Ovary (tissue), 3 donors: ENCODE data around the gene KCTD19.

Source experiments
- CTCF ChIP-seq, 3 donors: fragments of 450-650 bp in 2 of 3; fragments of 200-600 bp in 1 of 3; IDR thresholded peaks; one replicate each; pipeline versions ENCODE4 v1.5.1 to v1.8.0; 2016 to 2022; ENCODE audit warnings: antibody characterized with exemption in 3 of 3, mild to moderate bottlenecking in 1 of 3
- EP300 ChIP-seq: sonication (generic); formaldehyde crosslinking; IDR thresholded peaks from one replicate; pipeline ENCODE4 v1.6.1; 2017; ENCODE audit warnings: antibody characterized with exemption
- POLR2A ChIP-seq: fragments of 450-650 bp; IDR thresholded peaks from one replicate; pipeline ENCODE4 v1.6.1; 2017; ENCODE audit warnings: antibody characterized with exemption, mild to moderate bottlenecking, moderate library complexity
- donor health status: DM: no; HTN: no; CAD: no.

- TF ChIP-seq POLR2A (peak; percentile 60), CTCF (IDR thresholded peaks at IDR 0.05) (no peak), EP300 (no peak)
Measured at GRCh38 chr16:67247192-67248072, 79.1 kb downstream of the KCTD19 start, which contains the start of gene FHOD1.
